Endothelial cell (in vitro differentiated cells): ENCODE data around the gene IL5RA. TPM values are rescaled to one million over a fixed set of nuclear protein-coding genes. Genes with fewer than 3 reads are reported as not detected.

ENCODE experiments used
- DNase-seq: peaks from one replicate; pipeline ENCODE4 v3.0.0; 2021; ENCODE audit warnings: low spot score
- H3K27ac Mint-ChIP-seq: one replicate; pipeline ENCODE4 v1.8.0; 2021; ENCODE audit warnings: mixed read lengths, inconsistent platforms; ENCODE audit not compliant: unreplicated experiment
- H3K27me3 Mint-ChIP-seq: one replicate; pipeline ENCODE4 v1.8.0; 2021; ENCODE audit warnings: mild to moderate bottlenecking, moderate library complexity, mixed read lengths, inconsistent platforms; ENCODE audit not compliant: unreplicated experiment
- H3K36me3 Mint-ChIP-seq: one replicate; pipeline ENCODE4 v1.8.0; 2021; ENCODE audit warnings: mild to moderate bottlenecking, low read depth, mixed read lengths, inconsistent platforms; ENCODE audit not compliant: unreplicated experiment
- H3K4me1 Mint-ChIP-seq: one replicate; pipeline ENCODE4 v1.8.0; 2021; ENCODE audit warnings: mild to moderate bottlenecking, mixed read lengths, inconsistent platforms; ENCODE audit not compliant: unreplicated experiment
- H3K4me3 Mint-ChIP-seq: one replicate; pipeline ENCODE4 v1.8.0; 2021; ENCODE audit warnings: mild to moderate bottlenecking, mixed read lengths, inconsistent platforms; ENCODE audit not compliant: unreplicated experiment
- H3K9me3 Mint-ChIP-seq: one replicate; pipeline ENCODE4 v1.8.0; 2021; ENCODE audit warnings: mixed read lengths, inconsistent platforms; ENCODE audit not compliant: unreplicated experiment
- CTCF ChIP-seq: fragments of 200-600 bp; sonication (generic); IDR thresholded peaks from one replicate; pipeline ENCODE4 v1.5.0; 2021; ENCODE audit warnings: antibody characterized with exemption; ENCODE audit not compliant: unreplicated experiment
- total RNA-seq: library from RNA; stranded (reverse); fragmentation: NEBNext Ultra II Directional; extraction: Animal tissue kit (Norgen Biotek cat#: 25700); gene quantifications from one replicate; pipeline ENCODE4 v1.2.1, GENCODE V29; 2021; ENCODE audit not compliant: unreplicated experiment

Gene IL5RA
- total RNA-seq, 1 donor from 2014 or later = not detected

- Mint-ChIP-seq H3K9me3 (peaks cover 22% of the 10 kb centered on the region), H3K27me3 (peaks cover 4% of the 10 kb centered on the region), H3K4me1 (no peaks in the 10 kb centered on the region), H3K4me3 (no peak overlapping the region), H3K27ac (no peak overlapping the region), H3K36me3 (peaks cover 8% of the 10 kb centered on the region)
- no peak for TF ChIP-seq CTCF
- DNase-seq = no peak
These were observed 35.5 kb downstream of the IL5RA start for GRCh38 chr3:3074551-3075257.

- no peak for TF ChIP-seq CTCF
- peaks cover 35% of the 10 kb centered on the region for H3K9me3 Mint-ChIP-seq
- H3K27me3 Mint-ChIP-seq = peaks cover 7% of the 10 kb centered on the region
- DNase-seq = no peak
- no peak overlapping the region for H3K4me3 Mint-ChIP-seq
- no peak overlapping the region for H3K27ac Mint-ChIP-seq
- H3K4me1 Mint-ChIP-seq = no peaks in the 10 kb centered on the region
- peaks cover 14% of the 10 kb centered on the region for H3K36me3 Mint-ChIP-seq
These were observed 39.0 kb downstream of the IL5RA start for GRCh38 chr3:3071136-3071535.

- Mint-ChIP-seq H3K4me3 (no peak overlapping the region), H3K36me3 (peaks cover 14% of the 10 kb centered on the region), H3K27me3 (peaks cover 7% of the 10 kb centered on the region), H3K4me1 (no peaks in the 10 kb centered on the region), H3K9me3 (peaks cover 41% of the 10 kb centered on the region), H3K27ac (no peak overlapping the region)
- no peak for TF ChIP-seq CTCF
- no peak for DNase-seq
These were observed 40.5 kb downstream of the IL5RA start for GRCh38 chr3:3069723-3070122.

GRCh38 chr3:3068358-3068881 lies 41.8 kb downstream of the IL5RA start:
- H3K9me3 Mint-ChIP-seq = peaks cover 38% of the 10 kb centered on the region
- no peaks in the 10 kb centered on the region for H3K4me1 Mint-ChIP-seq

More at GRCh38 chr3:3068358-3068881, 41.8 kb downstream of the IL5RA start:
- TF ChIP-seq CTCF = no peak
- Mint-ChIP-seq H3K4me3 (no peak overlapping the region), H3K36me3 (peaks cover 17% of the 10 kb centered on the region), H3K27ac (no peak overlapping the region), H3K27me3 (peaks cover 7% of the 10 kb centered on the region)
- no peak for DNase-seq
